ENCODE results near the gene KPNB1. TPM values are rescaled to one million over a fixed set of nuclear protein-coding genes. Genes with fewer than 3 reads are reported as not detected.

KPNB1 gene
- total RNA-seq, 6 donors from 2014 or later: 162 to 223 (median 175) TPM

- H3K27me3 ChIP-seq: peaks cover 0 to 11% (median 7%) of the 10 kb centered on the region in 4 donors
- H3K27ac ChIP-seq: no peak overlapping the region
- peaks cover 0 to 5% (median 0%) of the 10 kb centered on the region in 4 donors for H3K36me3 ChIP-seq
- H3K9me3 ChIP-seq: no peaks in the 10 kb centered on the region
- no peak for DNase-seq
- no peak for TF ChIP-seq CTCF (IDR thresholded peaks at IDR 0.05)
- TF ChIP-seq POLR2AphosphoS5 (IDR thresholded peaks at IDR 0.05): no peak
- TF ChIP-seq POLR2A (IDR thresholded peaks at IDR 0.05): no peak
- no peak for TF ChIP-seq EP300 (IDR thresholded peaks at IDR 0.05)
- H3K4me3 ChIP-seq: no peak overlapping the region
- no peak for ATAC-seq (ENCODE audit: low FRiP score in 2 of 2)
- WGBS, 2 donors: 85% methylated on average over 3 of the region's 3 CpGs; no CpG with 5 or more reads in 1 of the 2 donors
- H3K4me1 ChIP-seq: peaks cover 11 to 21% (median 15%) of the 10 kb centered on the region in 4 donors
Measured at GRCh38 chr17:47716375-47716774, 66.7 kb downstream of the KPNB1 start.

GRCh38 chr17:47717261-47717697, 67.6 kb downstream of the KPNB1 start:
- TF ChIP-seq CTCF (IDR thresholded peaks at IDR 0.05): peak in 1 of 6 experiments; percentile 34
- no peak for TF ChIP-seq POLR2A (IDR thresholded peaks at IDR 0.05)
- Histone ChIP-seq H3K4me3 (no peak overlapping the region), H3K27ac (no peak overlapping the region), H3K27me3 (peaks cover 0 to 18% (median 11%) of the 10 kb centered on the region in 4 donors), H3K4me1 (peaks cover 14 to 29% (median 17%) of the 10 kb centered on the region in 4 donors), H3K36me3 (no peaks in the 10 kb centered on the region), H3K9me3 (no peaks in the 10 kb centered on the region)
- ATAC-seq (ENCODE audit: low FRiP score in 2 of 2) (peak in 1 of 2 donors; percentile 20), DNase-seq (no peak)
- WGBS, 2 donors: 72% methylated on average over 2 of the region's 2 CpGs; no CpG with 5 or more reads in 1 of the 2 donors

- DNase-seq: no peak
- Histone ChIP-seq H3K9me3 (no peaks in the 10 kb centered on the region), H3K27ac (no peak overlapping the region), H3K4me3 (no peak overlapping the region), H3K4me1 (peaks cover 14 to 29% (median 17%) of the 10 kb centered on the region in 4 donors), H3K36me3 (no peaks in the 10 kb centered on the region), H3K27me3 (peaks cover 0 to 18% (median 11%) of the 10 kb centered on the region in 4 donors)
- ATAC-seq (ENCODE audit: low FRiP score in 2 of 2): no peak
- TF ChIP-seq POLR2A (IDR thresholded peaks at IDR 0.05) (no peak), EP300 (IDR thresholded peaks at IDR 0.05) (no peak), CTCF (IDR thresholded peaks at IDR 0.05) (no peak), POLR2AphosphoS5 (IDR thresholded peaks at IDR 0.05) (no peak)
- WGBS, 2 donors: 6 to 29% methylated on average over 3 to 9 of the region's 9 CpGs
Measured at GRCh38 chr17:47717979-47718621, 68.4 kb downstream of the KPNB1 start.

- H3K27me3 ChIP-seq: peaks cover 0 to 18% (median 11%) of the 10 kb centered on the region in 4 donors
- ATAC-seq (ENCODE audit: low FRiP score in 2 of 2) (no peak), DNase-seq (no peak)
- WGBS, 2 donors: 46 to 57% methylated on average over 8 of the region's 8 CpGs
- H3K9me3 ChIP-seq: no peaks in the 10 kb centered on the region
- no peak overlapping the region for H3K4me3 ChIP-seq
- H3K36me3 ChIP-seq: no peaks in the 10 kb centered on the region
- H3K4me1 ChIP-seq: peaks cover 14 to 29% (median 17%) of the 10 kb centered on the region in 4 donors
- no peak for TF ChIP-seq POLR2A (IDR thresholded peaks at IDR 0.05)
- TF ChIP-seq CTCF (IDR thresholded peaks at IDR 0.05): no peak
- no peak for TF ChIP-seq POLR2AphosphoS5 (IDR thresholded peaks at IDR 0.05)
- TF ChIP-seq EP300 (IDR thresholded peaks at IDR 0.05): no peak
- H3K27ac ChIP-seq: no peak overlapping the region
Measured at GRCh38 chr17:47718634-47719405, 69.1 kb downstream of the KPNB1 start.
